GM06990 (cell line): ENCODE results near the gene ATOH8.

Experiments used
- DNase-seq: peaks from one replicate; pipeline ENCODE4 v3.0.0-alpha.2; 2011; ENCODE audit not compliant: insufficient read length; ENCODE audit errors: extremely low read depth
- H3K27me3 ChIP-seq: replicated peaks from 2 replicates; pipeline ENCODE4 v1.6.0; 2011; ENCODE audit warnings: low read length; ENCODE audit not compliant: control insufficient read depth, insufficient read depth
- H3K36me3 ChIP-seq: 2 replicates; pipeline ENCODE4 v1.5.1; 2011; ENCODE audit warnings: low read length; ENCODE audit not compliant: control insufficient read depth, insufficient read depth
- H3K4me3 ChIP-seq: replicated peaks from 2 replicates; pipeline ENCODE4 v1.5.1; 2011; ENCODE audit warnings: low read depth, mild to moderate bottlenecking, control low read depth, low read length
- CTCF ChIP-seq: IDR thresholded peaks from 2 replicates; pipeline ENCODE4 v1.5.1; 2011; ENCODE audit warnings: low read length, control low read depth, mild to moderate bottlenecking, inconsistent platforms; ENCODE audit not compliant: insufficient read depth, poor library complexity, severe bottlenecking

The ATOH8 gene

GRCh38 chr2:85812094-85812735 lies 58.4 kb downstream of the ATOH8 start:
- H3K4me3 ChIP-seq: no peak overlapping the region
- DNase-seq: no peak
- no peak for TF ChIP-seq CTCF
- no peaks in the 10 kb centered on the region for H3K27me3 ChIP-seq
- H3K36me3 ChIP-seq: no peaks in the 10 kb centered on the region

GRCh38 chr2:85813211-85813981 lies 59.6 kb downstream of the ATOH8 start:
- H3K27me3 ChIP-seq: no peaks in the 10 kb centered on the region
- no peak overlapping the region for H3K4me3 ChIP-seq
- no peak for DNase-seq
- no peak for TF ChIP-seq CTCF
- no peaks in the 10 kb centered on the region for H3K36me3 ChIP-seq

GRCh38 chr2:85813982-85814801 lies 60.4 kb downstream of the ATOH8 start:
- Histone ChIP-seq H3K4me3 (no peak overlapping the region), H3K27me3 (no peaks in the 10 kb centered on the region), H3K36me3 (no peaks in the 10 kb centered on the region)
- TF ChIP-seq CTCF: peak; percentile 96
- DNase-seq: peak; percentile 60

GRCh38 chr2:85814802-85815550 lies 61.2 kb downstream of the ATOH8 start:
- no peak for DNase-seq
- Histone ChIP-seq H3K36me3 (no peaks in the 10 kb centered on the region), H3K27me3 (no peaks in the 10 kb centered on the region), H3K4me3 (no peak overlapping the region)
- no peak for TF ChIP-seq CTCF

- no peaks in the 10 kb centered on the region for H3K36me3 ChIP-seq
- no peak for TF ChIP-seq CTCF
- no peaks in the 10 kb centered on the region; the same call in 1 of the 2 replicates for H3K27me3 ChIP-seq
- DNase-seq: no peak
- no peak overlapping the region for H3K4me3 ChIP-seq
Observed at GRCh38 chr2:85819811-85820510, 66.2 kb downstream of the ATOH8 start.
